PFSK-1 (cell line): Measurements from ENCODE around the gene SLC6A6.

Experiments used
- FOXP2 ChIP-seq: optimal IDR thresholded peaks from 2 replicates; pipeline ENCODE3; 2011; ENCODE audit warnings: borderline replicate concordance, control low read depth, inconsistent platforms; ENCODE audit not compliant: insufficient read depth; ENCODE audit errors: extremely low read length, extremely low read depth
- POLR2AphosphoS5 ChIP-seq: IDR thresholded peaks from 2 replicates; pipeline ENCODE4 v1.6.1; 2012; ENCODE audit warnings: low read depth, mild to moderate bottlenecking, control low read depth, low read length, moderate library complexity
- REST ChIP-seq, 2 experiments: IDR thresholded peaks; 2 replicates each; pipeline versions ENCODE4 v1.6.1 to v1.8.0; 2011 to 2012; ENCODE audit warnings: low read depth in 2 of 2, low read length in 2 of 2, control low read depth in 1 of 2, inconsistent platforms in 1 of 2, mild to moderate bottlenecking in 1 of 2, moderate library complexity in 1 of 2; ENCODE audit not compliant: insufficient read depth in 1 of 2
- SIN3A ChIP-seq: IDR thresholded peaks from 2 replicates; pipeline ENCODE4 v1.6.1; 2012; ENCODE audit warnings: mild to moderate bottlenecking, low read length, moderate library complexity, borderline replicate concordance; ENCODE audit not compliant: insufficient read depth
- TAF1 ChIP-seq: IDR thresholded peaks from 2 replicates; pipeline ENCODE4 v1.6.1; 2012; ENCODE audit warnings: low read length, control low read depth, borderline replicate concordance; ENCODE audit not compliant: insufficient read depth

The SLC6A6 gene

GRCh38 chr3:14476583-14477265, 74.3 kb downstream of the SLC6A6 start:
- no peak for TF ChIP-seq TAF1
- TF ChIP-seq FOXP2: no peak
- no peak for TF ChIP-seq POLR2AphosphoS5
- no peak for TF ChIP-seq SIN3A
- no peak for TF ChIP-seq REST (IDR thresholded peaks at IDR 0.05; ENCODE audit: insufficient read depth in 1 of 2, low read depth in 2 of 2, low read length in 2 of 2)

GRCh38 chr3:14477311-14477935, 75.0 kb downstream of the SLC6A6 start:
- no peak for TF ChIP-seq SIN3A
- no peak for TF ChIP-seq REST (IDR thresholded peaks at IDR 0.05; ENCODE audit: insufficient read depth in 1 of 2, low read depth in 2 of 2, low read length in 2 of 2)
- no peak for TF ChIP-seq TAF1
- TF ChIP-seq POLR2AphosphoS5: no peak
- no peak for TF ChIP-seq FOXP2

GRCh38 chr3:14478956-14479550, 76.6 kb downstream of the SLC6A6 start:
- no peak for TF ChIP-seq SIN3A
- no peak for TF ChIP-seq TAF1
- TF ChIP-seq REST (IDR thresholded peaks at IDR 0.05; ENCODE audit: insufficient read depth in 1 of 2, low read depth in 2 of 2, low read length in 2 of 2): no peak
- TF ChIP-seq POLR2AphosphoS5: no peak
- TF ChIP-seq FOXP2: no peak

- no peak for TF ChIP-seq TAF1
- TF ChIP-seq FOXP2: no peak
Observed at GRCh38 chr3:14479591-14479990, 77.2 kb downstream of the SLC6A6 start.

GRCh38 chr3:14480207-14481017, 78.0 kb downstream of the SLC6A6 start:
- TF ChIP-seq TAF1: no peak
